ENCODE measurements around the gene AKIP1.

AKIP1 gene

DNA sequence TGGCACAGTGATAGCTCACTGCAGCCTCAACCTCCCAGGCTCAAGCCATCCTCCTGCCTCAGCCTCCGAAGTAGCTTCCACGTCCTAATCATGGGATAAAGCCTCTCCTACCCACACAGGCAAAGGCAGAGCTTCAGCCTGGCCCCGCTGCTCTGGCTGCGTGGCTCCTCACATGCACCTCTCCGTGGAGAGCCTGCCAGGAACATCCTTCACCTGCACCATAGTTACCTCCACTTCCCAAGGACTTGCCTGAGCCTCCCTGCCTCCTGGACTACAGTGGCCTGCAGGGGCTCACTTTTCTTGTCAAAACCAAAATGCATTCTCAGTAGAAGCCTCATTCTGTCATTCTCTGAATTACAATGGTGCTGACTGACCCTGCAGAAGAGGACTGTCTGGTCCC is 15.2 kb downstream of the AKIP1 start:
- H3K4me1 Mint-ChIP-seq = peaks cover 5% of the 10 kb centered on the region
- H3K27me3 Mint-ChIP-seq (ENCODE audit: low read depth, poor library complexity) = no peaks in the 10 kb centered on the region
- DNase-seq = no peak
- H3K4me3 Mint-ChIP-seq = no peak overlapping the region
- H3K9me3 Mint-ChIP-seq = no peaks in the 10 kb centered on the region
- H3K27ac Mint-ChIP-seq = no peak overlapping the region
- peaks cover 22% of the 10 kb centered on the region for H3K36me3 Mint-ChIP-seq (ENCODE audit: low read depth)
- TF ChIP-seq, protein P1, sequence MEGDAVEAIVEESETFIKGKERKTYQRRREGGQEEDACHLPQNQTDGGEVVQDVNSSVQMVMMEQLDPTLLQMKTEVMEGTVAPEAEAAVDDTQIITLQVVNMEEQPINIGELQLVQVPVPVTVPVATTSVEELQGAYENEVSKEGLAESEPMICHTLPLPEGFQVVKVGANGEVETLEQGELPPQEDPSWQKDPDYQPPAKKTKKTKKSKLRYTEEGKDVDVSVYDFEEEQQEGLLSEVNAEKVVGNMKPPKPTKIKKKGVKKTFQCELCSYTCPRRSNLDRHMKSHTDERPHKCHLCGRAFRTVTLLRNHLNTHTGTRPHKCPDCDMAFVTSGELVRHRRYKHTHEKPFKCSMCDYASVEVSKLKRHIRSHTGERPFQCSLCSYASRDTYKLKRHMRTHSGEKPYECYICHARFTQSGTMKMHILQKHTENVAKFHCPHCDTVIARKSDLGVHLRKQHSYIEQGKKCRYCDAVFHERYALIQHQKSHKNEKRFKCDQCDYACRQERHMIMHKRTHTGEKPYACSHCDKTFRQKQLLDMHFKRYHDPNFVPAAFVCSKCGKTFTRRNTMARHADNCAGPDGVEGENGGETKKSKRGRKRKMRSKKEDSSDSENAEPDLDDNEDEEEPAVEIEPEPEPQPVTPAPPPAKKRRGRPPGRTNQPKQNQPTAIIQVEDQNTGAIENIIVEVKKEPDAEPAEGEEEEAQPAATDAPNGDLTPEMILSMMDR (IDR thresholded peaks at IDR 0.05) = no peak

DNA sequence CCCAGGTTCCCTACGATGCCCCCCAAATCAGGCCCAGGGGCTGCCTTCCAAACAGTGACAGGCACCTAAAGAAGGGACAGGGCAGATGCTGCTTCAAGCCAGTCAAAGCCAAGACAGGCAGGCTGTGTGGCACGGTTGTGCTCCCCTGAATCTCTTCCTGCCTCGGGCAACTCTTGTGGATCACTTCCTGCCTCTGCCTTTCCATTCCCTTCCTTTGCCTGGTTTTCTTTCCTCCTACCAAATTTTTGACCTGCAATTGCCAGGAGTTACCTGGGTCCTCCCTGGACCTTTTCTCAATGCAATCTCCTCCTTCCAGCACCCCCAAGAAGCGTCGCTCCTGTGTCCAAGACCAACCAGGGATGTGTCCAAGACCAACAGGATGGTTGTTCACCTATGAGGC is 16.2 kb downstream of the AKIP1 start:
- DNase-seq = no peak
- Mint-ChIP-seq H3K27ac (no peak overlapping the region), H3K9me3 (no peaks in the 10 kb centered on the region), H3K27me3 (ENCODE audit: low read depth, poor library complexity) (no peaks in the 10 kb centered on the region), H3K4me3 (no peak overlapping the region), H3K36me3 (ENCODE audit: low read depth) (peaks cover 13% of the 10 kb centered on the region), H3K4me1 (peaks cover 12% of the 10 kb centered on the region)
- TF ChIP-seq, protein P1 (IDR thresholded peaks at IDR 0.05) = no peak

DNA sequence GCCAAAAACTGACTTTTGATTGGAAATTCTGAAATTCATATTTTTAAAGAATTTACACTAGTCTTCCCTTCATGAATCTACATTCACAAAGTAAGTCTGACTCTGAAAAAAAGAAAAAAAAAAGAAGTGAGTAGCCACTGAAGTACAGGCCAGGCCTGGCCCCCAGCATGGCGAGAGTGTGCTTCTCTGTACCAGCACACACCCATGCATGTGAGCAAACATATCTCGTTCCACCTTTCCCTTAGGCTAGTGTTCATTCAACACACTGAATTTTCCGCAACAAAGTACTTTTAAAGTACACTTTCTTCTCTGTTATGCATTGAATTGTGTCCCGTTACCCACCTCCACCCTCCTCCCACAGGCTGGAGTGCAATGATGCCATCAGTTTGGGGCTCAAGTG is 17.2 kb downstream of the AKIP1 start:
- H3K9me3 Mint-ChIP-seq = no peaks in the 10 kb centered on the region
- H3K27me3 Mint-ChIP-seq (ENCODE audit: low read depth, poor library complexity) = no peaks in the 10 kb centered on the region
- DNase-seq = no peak
- peaks cover 22% of the 10 kb centered on the region for H3K4me1 Mint-ChIP-seq
- H3K36me3 Mint-ChIP-seq (ENCODE audit: low read depth) = peaks cover 5% of the 10 kb centered on the region
- no peak overlapping the region for H3K4me3 Mint-ChIP-seq
- TF ChIP-seq, protein P1 (IDR thresholded peaks at IDR 0.05) = no peak
- H3K27ac Mint-ChIP-seq = no peak overlapping the region

DNA sequence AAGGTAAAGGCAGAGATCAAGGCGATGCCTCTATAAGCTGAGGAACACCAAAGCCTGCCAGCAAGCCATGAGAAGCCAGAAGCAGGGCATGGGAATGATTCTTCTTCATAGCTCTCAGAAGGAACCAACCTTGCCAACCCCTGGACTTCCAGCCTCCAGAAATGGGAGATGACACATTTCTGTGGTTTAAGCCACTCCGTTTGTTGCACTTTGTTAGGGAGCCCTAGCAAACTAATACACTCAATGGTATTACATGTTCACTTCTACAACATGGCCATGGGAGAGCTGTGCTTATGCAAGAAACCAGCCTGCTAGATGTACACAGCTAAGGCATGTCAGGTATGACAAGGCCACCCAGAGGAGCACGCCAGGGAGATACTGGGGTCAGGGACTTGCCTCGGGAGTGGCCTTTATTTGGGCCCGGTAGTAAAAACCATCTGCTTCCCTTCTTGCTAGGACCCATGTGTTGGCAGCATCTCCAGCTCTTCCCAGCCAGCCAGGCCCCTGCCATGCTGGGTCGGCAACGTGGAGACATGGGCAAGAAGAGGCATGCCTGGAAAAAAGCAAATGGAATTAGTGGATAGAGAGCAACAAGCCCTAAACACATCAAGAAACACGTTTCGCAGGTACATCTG is 18.1 kb downstream of the AKIP1 start:
- DNase-seq = no peak
- no peaks in the 10 kb centered on the region for H3K27me3 Mint-ChIP-seq (ENCODE audit: low read depth, poor library complexity)
- H3K36me3 Mint-ChIP-seq (ENCODE audit: low read depth) = peaks cover 5% of the 10 kb centered on the region
- TF ChIP-seq, protein P1 (IDR thresholded peaks at IDR 0.05) = no peak
- peaks cover 31% of the 10 kb centered on the region for H3K4me1 Mint-ChIP-seq
- no peak overlapping the region for H3K27ac Mint-ChIP-seq
- no peak overlapping the region for H3K4me3 Mint-ChIP-seq
- H3K9me3 Mint-ChIP-seq = no peaks in the 10 kb centered on the region

DNA sequence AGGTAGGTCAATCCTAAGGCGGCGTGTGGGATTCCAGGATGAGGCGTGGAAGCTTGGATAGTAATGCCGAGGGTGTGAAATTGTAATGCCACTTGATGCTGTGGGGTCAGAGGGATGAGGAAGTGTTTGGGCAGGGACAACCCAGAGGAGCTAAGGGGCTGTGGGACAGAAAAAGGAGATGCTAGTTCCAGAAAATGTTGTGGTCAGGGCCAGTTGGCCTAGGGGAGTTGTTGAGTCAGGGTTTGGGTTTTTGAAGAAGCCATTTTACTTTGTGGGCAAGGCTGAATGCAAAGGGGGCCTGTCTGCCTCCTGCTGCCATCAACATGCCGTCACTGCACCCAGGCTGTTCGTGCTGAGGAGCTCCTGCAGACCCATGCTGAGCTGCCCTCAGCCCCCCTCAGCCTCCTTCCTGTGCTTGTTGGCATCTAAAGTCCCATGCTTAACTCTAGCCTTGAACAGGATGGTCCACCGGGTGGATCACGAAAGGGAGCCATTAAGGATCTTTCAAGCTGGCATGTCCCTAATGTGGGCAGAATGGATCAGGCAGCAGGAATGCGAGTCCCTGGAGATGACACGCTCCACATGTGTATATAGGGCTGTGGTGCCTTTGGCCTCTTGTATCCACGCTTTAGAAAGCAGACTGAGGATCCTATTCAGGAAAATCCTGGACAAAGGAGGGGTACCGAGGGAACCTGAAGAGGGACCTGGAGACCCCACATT is 19.6 kb downstream of the AKIP1 start:
- DNase-seq = no peak
- Mint-ChIP-seq H3K9me3 (no peaks in the 10 kb centered on the region), H3K4me1 (peaks cover 39% of the 10 kb centered on the region), H3K36me3 (ENCODE audit: low read depth) (no peaks in the 10 kb centered on the region), H3K4me3 (no peak overlapping the region), H3K27ac (peak overlapping the region; percentile 6), H3K27me3 (ENCODE audit: low read depth, poor library complexity) (no peaks in the 10 kb centered on the region)
- TF ChIP-seq, protein P1 (IDR thresholded peaks at IDR 0.05) = no peak

Measured in nephron progenitor cell (in vitro differentiated cells).